HFF-Myc (cell line): ENCODE data around the gene FEM1C.

ENCODE experiments used
- DNase-seq: peaks from one replicate; pipeline ENCODE4 v3.0.0-alpha.2; 2011; ENCODE audit warnings: low read depth; ENCODE audit errors: extremely low read depth
- H3K4me3 ChIP-seq: replicated peaks from 2 replicates; pipeline ENCODE4 v1.5.1; 2011; ENCODE audit warnings: low read depth, mild to moderate bottlenecking, control low read depth, low read length
- TF ChIP-seq, protein P1 (sequence below): IDR thresholded peaks from 2 replicates; pipeline ENCODE4 v1.5.1; 2012; ENCODE audit warnings: mild to moderate bottlenecking, low read depth, low read length, control low read depth; ENCODE audit errors: missing control alignments

FEM1C gene

DNA sequence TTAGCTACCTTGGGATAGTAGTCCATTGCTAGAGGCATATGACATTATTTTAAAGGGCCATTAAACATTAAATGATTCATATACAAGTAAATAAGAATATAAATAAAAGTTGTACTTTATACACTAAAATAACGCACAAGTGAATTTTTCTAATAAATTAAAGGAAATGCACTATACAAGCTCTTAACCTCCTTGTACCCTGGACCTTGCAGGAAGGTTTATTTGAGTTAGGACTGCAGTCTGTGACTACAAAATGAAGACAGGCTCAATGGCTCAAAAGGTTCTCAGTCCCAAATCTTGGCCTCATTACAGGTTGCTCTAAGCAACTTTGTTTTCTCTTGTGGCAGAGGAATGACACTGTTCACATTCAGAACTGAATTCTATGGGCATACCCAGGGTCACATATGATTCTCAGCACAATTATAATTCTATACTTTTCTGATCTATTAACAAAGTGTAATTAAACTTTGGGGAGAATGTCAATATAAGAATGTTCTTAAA is 34.4 kb downstream of the FEM1C start:
- TF ChIP-seq, protein P1, sequence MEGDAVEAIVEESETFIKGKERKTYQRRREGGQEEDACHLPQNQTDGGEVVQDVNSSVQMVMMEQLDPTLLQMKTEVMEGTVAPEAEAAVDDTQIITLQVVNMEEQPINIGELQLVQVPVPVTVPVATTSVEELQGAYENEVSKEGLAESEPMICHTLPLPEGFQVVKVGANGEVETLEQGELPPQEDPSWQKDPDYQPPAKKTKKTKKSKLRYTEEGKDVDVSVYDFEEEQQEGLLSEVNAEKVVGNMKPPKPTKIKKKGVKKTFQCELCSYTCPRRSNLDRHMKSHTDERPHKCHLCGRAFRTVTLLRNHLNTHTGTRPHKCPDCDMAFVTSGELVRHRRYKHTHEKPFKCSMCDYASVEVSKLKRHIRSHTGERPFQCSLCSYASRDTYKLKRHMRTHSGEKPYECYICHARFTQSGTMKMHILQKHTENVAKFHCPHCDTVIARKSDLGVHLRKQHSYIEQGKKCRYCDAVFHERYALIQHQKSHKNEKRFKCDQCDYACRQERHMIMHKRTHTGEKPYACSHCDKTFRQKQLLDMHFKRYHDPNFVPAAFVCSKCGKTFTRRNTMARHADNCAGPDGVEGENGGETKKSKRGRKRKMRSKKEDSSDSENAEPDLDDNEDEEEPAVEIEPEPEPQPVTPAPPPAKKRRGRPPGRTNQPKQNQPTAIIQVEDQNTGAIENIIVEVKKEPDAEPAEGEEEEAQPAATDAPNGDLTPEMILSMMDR = no peak
- DNase-seq = no peak
- H3K4me3 ChIP-seq = no peak overlapping the region

DNA sequence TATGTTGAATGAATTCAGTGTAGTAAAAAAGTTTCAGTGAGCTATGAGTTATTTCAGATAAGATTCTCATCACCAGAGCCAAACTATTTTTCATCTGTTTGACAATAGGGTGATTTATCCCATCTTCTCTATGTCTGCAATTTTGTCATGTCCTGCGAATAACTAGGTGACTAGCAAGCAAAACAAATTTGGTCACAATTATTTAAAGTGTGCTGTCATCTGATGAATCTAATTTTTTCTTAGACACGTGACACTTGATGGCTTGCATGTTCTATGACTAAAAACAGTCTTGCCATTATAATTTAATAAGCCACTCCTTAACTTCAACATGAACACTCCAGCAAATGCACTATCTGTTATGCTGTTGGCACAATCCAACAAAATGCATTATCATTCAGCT is 35.0 kb downstream of the FEM1C start:
- DNase-seq = no peak
- TF ChIP-seq, protein P1 = no peak
- H3K4me3 ChIP-seq = no peak overlapping the region

DNA sequence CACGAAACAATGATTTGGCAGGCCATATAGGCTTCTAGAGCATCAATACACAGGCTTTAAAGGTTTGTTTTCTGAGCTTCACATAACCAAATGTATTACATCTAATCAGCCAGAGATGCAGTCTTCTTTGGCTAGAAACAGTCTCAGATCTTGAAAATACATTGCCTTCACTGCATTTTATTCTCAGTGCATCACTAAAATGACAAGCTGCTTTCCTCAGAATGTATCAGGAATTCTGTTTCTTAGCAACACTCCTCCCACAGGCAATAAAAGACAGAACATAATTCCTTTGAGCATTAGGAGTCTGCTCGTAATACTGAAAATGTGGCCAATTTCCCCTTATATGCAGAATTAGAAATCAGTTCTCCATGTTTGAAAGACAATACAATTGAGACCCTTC is 36.9 kb downstream of the FEM1C start:
- TF ChIP-seq, protein P1 = no peak
- DNase-seq = peak; percentile 7
- H3K4me3 ChIP-seq = no peak overlapping the region

DNA sequence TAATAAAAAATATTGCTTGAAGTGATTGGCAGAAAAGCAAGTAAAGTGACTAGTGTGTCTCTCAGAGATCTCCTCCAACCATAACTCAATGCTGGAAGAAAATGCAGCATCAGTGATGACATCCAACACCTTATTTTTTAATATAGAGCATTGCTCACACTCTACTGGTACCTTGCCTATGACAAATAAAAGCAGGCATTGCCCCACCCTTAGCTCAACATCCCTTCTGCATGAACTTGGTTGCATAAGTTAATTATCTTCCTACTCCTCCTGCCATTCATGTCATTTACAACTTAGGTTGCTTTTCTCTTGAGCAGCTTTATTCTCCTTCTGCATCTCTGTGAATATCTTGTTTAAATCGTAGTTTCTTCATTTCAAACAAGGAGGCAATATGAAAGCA is 41.2 kb downstream of the FEM1C start:
- no peak for DNase-seq
- no peak overlapping the region for H3K4me3 ChIP-seq
- TF ChIP-seq, protein P1 = no peak

DNA sequence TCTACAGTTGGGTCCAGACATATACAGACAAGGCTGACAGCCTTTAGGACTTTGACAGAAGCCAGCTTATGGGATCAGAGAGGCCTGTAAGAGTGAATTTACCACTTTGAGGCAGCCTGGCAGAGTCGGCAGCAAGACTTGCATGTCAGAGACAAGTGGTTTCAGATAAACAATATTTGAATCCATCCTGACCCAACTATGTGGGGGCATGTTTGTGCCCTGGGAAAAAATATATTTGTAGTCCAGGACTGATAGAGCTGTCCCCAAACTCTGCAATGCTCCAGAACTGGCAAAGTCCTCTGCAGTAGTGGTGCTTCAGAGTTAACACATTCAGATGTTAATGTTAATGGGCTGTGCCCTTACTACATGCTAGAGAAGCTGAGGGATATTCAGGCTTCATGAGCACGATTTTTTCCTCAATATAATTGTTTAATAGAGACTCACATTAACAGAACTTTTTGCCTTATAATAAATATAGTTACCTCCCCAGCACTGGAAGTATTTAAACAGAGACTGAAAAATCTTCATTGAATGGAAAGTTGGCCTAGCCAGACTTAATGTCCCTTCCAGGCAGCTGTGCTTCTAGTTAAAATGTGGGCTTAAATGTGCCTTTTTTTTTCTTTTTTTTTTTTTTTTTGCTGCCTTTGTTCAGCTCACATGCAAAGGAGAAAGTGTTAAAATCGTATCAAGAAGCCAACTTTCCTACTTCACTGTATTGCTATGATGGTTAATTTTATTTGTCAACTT is 42.9 kb downstream of the FEM1C start:
- H3K4me3 ChIP-seq = no peak overlapping the region
- TF ChIP-seq, protein P1 = no peak
- no peak for DNase-seq

DNA sequence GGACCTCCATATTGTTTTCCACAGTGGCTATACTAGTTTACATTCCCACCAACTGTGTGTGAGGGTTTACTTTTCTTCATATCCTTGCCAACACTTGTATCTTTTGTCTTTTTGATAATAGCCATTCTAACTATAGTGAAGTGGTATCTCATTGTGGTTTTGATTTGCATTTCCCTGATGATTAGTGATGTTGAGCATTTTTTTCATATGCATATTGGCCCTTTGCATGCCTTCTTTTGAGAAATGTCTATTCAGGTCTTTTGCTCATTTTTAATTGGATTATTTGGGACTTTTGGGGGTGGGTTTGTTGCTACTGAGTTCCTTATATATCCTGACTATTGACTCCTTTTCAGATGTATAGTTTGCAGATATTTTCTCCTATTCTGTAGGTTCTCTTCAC is 44.4 kb downstream of the FEM1C start:
- DNase-seq = no peak
- TF ChIP-seq, protein P1 = no peak
- no peak overlapping the region for H3K4me3 ChIP-seq
